Lung (tissue), 12 donors: Measurements from ENCODE around the gene EIF2S2. TPM values are rescaled to one million over a fixed set of nuclear protein-coding genes. Genes with fewer than 3 reads are reported as not detected.

Experiments used
- ATAC-seq: fragments of 200-7000 bp; cut with Tn5 transposase; one replicate; pipeline ENCODE4 v1.9.1; 2020; ENCODE audit warnings: moderate number of reproducible peaks; ENCODE audit not compliant: insufficient read depth, low FRiP score
- DNase-seq, 3 donors: peaks; one replicate each; pipeline ENCODE4 v3.0.0-alpha.2; 2013 to 2017
- H3K27ac ChIP-seq, 2 donors: one replicate each; pipeline ENCODE4 v1.5.1; 2013; ENCODE audit warnings: mild to moderate bottlenecking in 2 of 2, moderate library complexity in 2 of 2, control low read depth in 1 of 2, inconsistent platforms in 1 of 2, low read depth in 1 of 2, low read length in 1 of 2
- H3K27me3 ChIP-seq, 3 donors: one replicate each; pipeline ENCODE4 v1.5.1; 2013; ENCODE audit warnings: low read length in 2 of 3; ENCODE audit not compliant: control insufficient read depth in 3 of 3, insufficient read depth in 3 of 3
- H3K36me3 ChIP-seq, 4 donors: one replicate each; pipeline ENCODE4 v1.5.1; 2013; ENCODE audit warnings: low read length in 4 of 4, mild to moderate bottlenecking in 1 of 4, moderate library complexity in 1 of 4; ENCODE audit not compliant: control insufficient read depth in 4 of 4, insufficient read depth in 4 of 4
- H3K4me1 ChIP-seq, 5 donors: one replicate each; pipeline ENCODE4 v1.5.1; 2013; ENCODE audit warnings: low read length in 5 of 5, mild to moderate bottlenecking in 2 of 5, moderate library complexity in 1 of 5; ENCODE audit not compliant: control insufficient read depth in 5 of 5, insufficient read depth in 5 of 5
- H3K4me3 ChIP-seq: one replicate; pipeline ENCODE4 v1.5.1; 2013; ENCODE audit warnings: mild to moderate bottlenecking, control low read depth, moderate library complexity
- H3K9ac ChIP-seq, 2 donors: one replicate each; pipeline ENCODE4 v1.5.1; 2013; ENCODE audit warnings: low read length in 2 of 2, control low read depth in 1 of 2; ENCODE audit not compliant: insufficient read depth in 1 of 2
- H3K9me3 ChIP-seq, 4 donors: one replicate each; pipeline ENCODE4 v1.5.1; 2013; ENCODE audit warnings: low read length in 3 of 4, mild to moderate bottlenecking in 1 of 4, moderate library complexity in 1 of 4; ENCODE audit not compliant: control insufficient read depth in 4 of 4, insufficient read depth in 3 of 4
- WGBS, 2 donors: extraction: QIAGEN DNeasy Blood & Tissue Kit; methylation state at CpG; one replicate each; pipeline ENCODE4 v1.1.7; 2013; 5-methylcytosine and 5-hydroxymethylcytosine counted together
- polyA plus RNA-seq, 2 donors: library from polyadenylated mRNA; stranded (reverse); fragments of 200-250 nt; gene quantifications; one replicate each; pipeline ENCODE4 v1.2.1, GENCODE V29; 2013
- total RNA-seq, 2 donors: library from RNA; depleted of rRNA in 1 of 2; stranded (reverse); fragments of >200 nt in 1 of 2; gene quantifications; one replicate each; pipeline ENCODE4 v1.2.1, GENCODE V29; 2014 to 2021
- TF ChIP-seq, protein P1 (sequence below): IDR thresholded peaks from 2 replicates; pipeline ENCODE4 v1.5.1; 2012; ENCODE audit warnings: mild to moderate bottlenecking; ENCODE audit errors: control extremely low read depth, extremely low read depth
- donor health status: control.
- donor health status: control.
- donor health status: Bipolar disorder and iron deficiency.
- donor health status: healthy.
- donor health status: DM: yes; HTN: yes; CAD: no.

EIF2S2 gene
- total and polyA plus RNA-seq, 4 donors = 37.5 to 69.7 (median 52.1) TPM

DNA sequence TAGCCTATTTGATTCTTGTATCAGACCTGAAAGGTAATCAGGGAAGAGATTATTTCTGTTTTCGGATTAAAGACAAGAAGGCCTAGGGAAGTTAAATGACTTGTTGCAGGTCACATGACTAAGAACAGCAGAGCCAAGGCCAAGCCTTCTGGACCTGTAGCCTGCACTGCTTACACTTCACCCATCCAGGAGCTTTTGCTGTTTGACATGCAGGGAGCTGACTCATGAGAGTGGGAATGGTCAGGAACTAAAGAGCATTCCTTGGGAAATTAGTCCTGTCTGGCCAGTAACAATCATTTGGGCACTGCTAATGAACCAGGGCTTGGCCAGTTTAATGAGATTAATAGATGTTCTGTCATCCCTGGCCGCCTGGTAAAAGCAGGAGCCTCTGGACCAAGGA lies 46.8 kb downstream of the EIF2S2 start:
- no peaks in the 10 kb centered on the region for H3K9me3 ChIP-seq
- peaks cover 5 to 14% (median 13%) of the 10 kb centered on the region in 5 donors for H3K4me1 ChIP-seq
- TF ChIP-seq, protein P1, sequence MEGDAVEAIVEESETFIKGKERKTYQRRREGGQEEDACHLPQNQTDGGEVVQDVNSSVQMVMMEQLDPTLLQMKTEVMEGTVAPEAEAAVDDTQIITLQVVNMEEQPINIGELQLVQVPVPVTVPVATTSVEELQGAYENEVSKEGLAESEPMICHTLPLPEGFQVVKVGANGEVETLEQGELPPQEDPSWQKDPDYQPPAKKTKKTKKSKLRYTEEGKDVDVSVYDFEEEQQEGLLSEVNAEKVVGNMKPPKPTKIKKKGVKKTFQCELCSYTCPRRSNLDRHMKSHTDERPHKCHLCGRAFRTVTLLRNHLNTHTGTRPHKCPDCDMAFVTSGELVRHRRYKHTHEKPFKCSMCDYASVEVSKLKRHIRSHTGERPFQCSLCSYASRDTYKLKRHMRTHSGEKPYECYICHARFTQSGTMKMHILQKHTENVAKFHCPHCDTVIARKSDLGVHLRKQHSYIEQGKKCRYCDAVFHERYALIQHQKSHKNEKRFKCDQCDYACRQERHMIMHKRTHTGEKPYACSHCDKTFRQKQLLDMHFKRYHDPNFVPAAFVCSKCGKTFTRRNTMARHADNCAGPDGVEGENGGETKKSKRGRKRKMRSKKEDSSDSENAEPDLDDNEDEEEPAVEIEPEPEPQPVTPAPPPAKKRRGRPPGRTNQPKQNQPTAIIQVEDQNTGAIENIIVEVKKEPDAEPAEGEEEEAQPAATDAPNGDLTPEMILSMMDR = no peak
- no peak overlapping the region for H3K27ac ChIP-seq
- H3K27me3 ChIP-seq = no peaks in the 10 kb centered on the region
- H3K36me3 ChIP-seq = peaks cover 0 to 5% (median 4%) of the 10 kb centered on the region in 4 donors
- H3K4me3 ChIP-seq = no peak overlapping the region
- DNase-seq (no peak), ATAC-seq (no peak)
- 87 to 95% methylated on average over 2 of the region's 2 CpGs for WGBS, 2 donors
- no peak overlapping the region for H3K9ac ChIP-seq

DNA sequence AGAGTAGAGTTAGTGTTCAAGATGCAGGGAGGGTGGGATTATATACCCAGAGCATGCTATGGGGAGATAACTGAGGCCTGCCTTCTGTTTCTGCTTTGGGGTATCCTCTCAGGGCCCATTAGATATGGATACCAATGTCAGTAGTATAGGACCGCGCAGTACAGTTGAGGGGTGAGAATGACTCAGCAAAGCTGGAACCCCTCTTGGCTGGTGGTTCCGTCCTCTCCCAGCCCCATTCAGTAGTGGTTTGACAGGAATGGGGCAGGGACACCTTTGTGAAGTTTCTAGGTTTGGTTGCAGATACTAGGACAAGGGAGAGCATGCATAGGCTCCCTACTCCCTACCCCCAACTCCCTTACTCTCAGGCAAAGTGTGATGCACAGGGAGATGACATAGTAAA lies 47.8 kb downstream of the EIF2S2 start:
- H3K4me1 ChIP-seq = peaks cover 0 to 14% (median 10%) of the 10 kb centered on the region in 5 donors
- ATAC-seq = no peak
- H3K27ac ChIP-seq = no peak overlapping the region
- no peak for DNase-seq
- no peaks in the 10 kb centered on the region for H3K9me3 ChIP-seq
- WGBS, 2 donors = 97% methylated on average over 3 of the region's 3 CpGs
- TF ChIP-seq, protein P1 = no peak
- peaks cover 0 to 5% (median 4%) of the 10 kb centered on the region in 4 donors for H3K36me3 ChIP-seq
- no peak overlapping the region for H3K4me3 ChIP-seq
- no peaks in the 10 kb centered on the region for H3K27me3 ChIP-seq
- H3K9ac ChIP-seq = no peak overlapping the region

DNA sequence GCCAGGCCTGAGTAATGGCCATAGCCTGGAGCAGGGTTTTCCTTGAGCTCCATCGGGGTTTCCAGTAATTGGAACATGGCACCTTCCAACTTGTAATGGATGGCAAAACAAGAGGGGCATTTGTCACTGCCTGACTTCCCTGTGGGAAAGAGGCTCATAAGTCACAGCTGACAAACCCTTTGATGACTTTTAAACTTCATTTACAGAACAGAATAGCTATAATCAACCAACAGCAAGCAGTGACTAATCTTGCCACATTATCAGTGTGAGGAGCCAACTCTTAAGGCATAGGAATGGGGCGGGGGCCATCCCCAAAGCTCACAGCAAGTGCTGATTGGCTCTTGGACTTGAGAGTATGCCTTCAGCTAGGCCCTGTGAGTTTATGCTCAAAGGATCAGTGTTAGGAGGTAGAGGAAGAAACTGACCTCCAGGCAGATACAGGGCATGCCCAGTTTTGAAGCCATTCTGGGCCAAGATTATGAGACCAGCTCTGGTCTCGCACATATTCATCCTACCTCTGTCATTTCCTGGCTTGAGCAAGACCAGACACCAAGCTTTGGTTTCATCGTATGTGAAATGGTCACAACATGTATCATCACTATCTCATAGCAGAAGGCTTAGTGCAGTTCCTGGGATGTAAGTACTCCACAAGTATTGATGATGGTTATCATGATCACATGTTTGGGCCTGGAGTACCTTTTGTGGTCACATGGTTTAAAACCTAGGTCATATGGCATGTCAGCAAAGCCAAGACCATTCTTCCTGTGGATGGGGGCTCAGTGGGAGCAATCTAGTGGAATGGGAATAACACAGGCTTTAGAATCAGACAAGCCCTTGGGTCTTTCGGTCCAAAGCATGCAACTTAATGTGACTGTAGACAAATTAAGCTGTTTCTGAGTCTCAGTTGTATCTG lies 49.2 kb downstream of the EIF2S2 start:
- Histone ChIP-seq H3K36me3 (peaks cover 0 to 7% (median 4%) of the 10 kb centered on the region in 4 donors), H3K9me3 (no peaks in the 10 kb centered on the region), H3K27me3 (no peaks in the 10 kb centered on the region), H3K4me3 (no peak overlapping the region), H3K9ac (no peak overlapping the region), H3K27ac (no peak overlapping the region), H3K4me1 (peaks cover 0 to 14% (median 8%) of the 10 kb centered on the region in 5 donors)
- WGBS, 2 donors = 72 to 84% methylated on average over 5 of the region's 5 CpGs
- DNase-seq (no peak), ATAC-seq (no peak)
- TF ChIP-seq, protein P1 = no peak
